ENCODE data around the gene CDH16.
"Not testable (repeated sequence)": the region's sequence is repeated elsewhere in the genome, so short reads cannot be mapped to it uniquely, and the experiment has no call there.

Gene CDH16

GRCh38 chr16:66918803-66919568, at the start of gene CDH16:
Gene CDH16, minus strand, starts transcription at chr16:66918885. Its CDS starts 820 bp downstream, at chr16:66918065.
- TF ChIP-seq Cebpa-rat (IDR thresholded peaks at IDR 0.05), result no peak
- H3K36me3 ChIP-seq, result no peaks in the 10 kb centered on the region
- 0 out of 2 replicates have a peak within 1 kb of the TSS, but pooled peaks have one; percentile 3 for H3K9ac ChIP-seq
- H4K20me1 ChIP-seq, result no peaks in the 10 kb centered on the region
- H3K27ac ChIP-seq, result 0 out of 2 replicates have a peak within 1 kb of the TSS, but pooled peaks have one; percentile 18
- H3K9me3 ChIP-seq, result no peaks in the 10 kb centered on the region
- peak within 1 kb of the TSS; percentile 45 for H3K4me2 ChIP-seq
- 0 out of 2 replicates have a peak, but pooled peaks cover under 1% of the 10 kb centered on the region for H3K27me3 ChIP-seq
- peaks cover 54% of the 10 kb centered on the region for H3K4me1 ChIP-seq
- H3K4me3 ChIP-seq, result no peak within 1 kb of the TSS

- no peaks in the 10 kb centered on the region for H3K36me3 ChIP-seq
- no peak overlapping the region for H3K9ac ChIP-seq
- peaks cover 35% of the 10 kb centered on the region for H3K4me1 ChIP-seq
- H3K4me3 ChIP-seq, result no peak overlapping the region
- no peak overlapping the region for H3K4me2 ChIP-seq
- no peak for TF ChIP-seq Cebpa-rat (IDR thresholded peaks at IDR 0.05)
- no peaks in the 10 kb centered on the region for H4K20me1 ChIP-seq
- H3K9me3 ChIP-seq, result no peaks in the 10 kb centered on the region
- H3K27me3 ChIP-seq, result no peaks in the 10 kb centered on the region
- H3K27ac ChIP-seq, result no peak overlapping the region
Observed at GRCh38 chr16:66964049-66964448, 45.4 kb upstream of the CDH16 start.

DNA sequence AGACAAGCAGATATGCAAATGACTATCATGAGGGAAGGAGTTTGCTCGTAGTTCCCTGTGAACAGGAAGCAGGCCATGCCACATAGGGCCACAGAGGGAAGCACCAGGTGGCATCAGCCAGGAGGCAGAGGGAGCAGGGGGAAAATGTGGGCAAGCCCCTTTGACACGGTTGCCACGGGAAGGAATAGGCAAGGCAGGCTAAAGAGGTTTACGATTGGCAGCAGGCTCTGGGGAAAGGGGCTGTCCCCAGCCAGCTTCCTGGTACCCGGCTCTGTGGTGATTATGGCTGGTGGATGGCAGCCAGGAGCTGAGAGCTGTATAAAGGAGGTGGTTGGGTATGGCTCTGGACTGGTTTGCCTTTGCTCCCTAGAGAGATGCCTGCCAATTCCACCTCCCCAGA, 43.2 kb upstream of the CDH16 start:
- Histone ChIP-seq H3K4me2 (peak overlapping the region; percentile 71), H3K4me1 (peaks cover 42% of the 10 kb centered on the region), H3K27me3 (no peaks in the 10 kb centered on the region), H3K9me3 (no peaks in the 10 kb centered on the region), H3K9ac (0 out of 2 replicates have a peak overlapping the region, but pooled peaks have one; percentile 31), H4K20me1 (no peaks in the 10 kb centered on the region), H3K36me3 (no peaks in the 10 kb centered on the region), H3K4me3 (no peak overlapping the region), H3K27ac (peak overlapping the region; percentile 66)
- no peak for TF ChIP-seq Cebpa-rat (IDR thresholded peaks at IDR 0.05)

DNA sequence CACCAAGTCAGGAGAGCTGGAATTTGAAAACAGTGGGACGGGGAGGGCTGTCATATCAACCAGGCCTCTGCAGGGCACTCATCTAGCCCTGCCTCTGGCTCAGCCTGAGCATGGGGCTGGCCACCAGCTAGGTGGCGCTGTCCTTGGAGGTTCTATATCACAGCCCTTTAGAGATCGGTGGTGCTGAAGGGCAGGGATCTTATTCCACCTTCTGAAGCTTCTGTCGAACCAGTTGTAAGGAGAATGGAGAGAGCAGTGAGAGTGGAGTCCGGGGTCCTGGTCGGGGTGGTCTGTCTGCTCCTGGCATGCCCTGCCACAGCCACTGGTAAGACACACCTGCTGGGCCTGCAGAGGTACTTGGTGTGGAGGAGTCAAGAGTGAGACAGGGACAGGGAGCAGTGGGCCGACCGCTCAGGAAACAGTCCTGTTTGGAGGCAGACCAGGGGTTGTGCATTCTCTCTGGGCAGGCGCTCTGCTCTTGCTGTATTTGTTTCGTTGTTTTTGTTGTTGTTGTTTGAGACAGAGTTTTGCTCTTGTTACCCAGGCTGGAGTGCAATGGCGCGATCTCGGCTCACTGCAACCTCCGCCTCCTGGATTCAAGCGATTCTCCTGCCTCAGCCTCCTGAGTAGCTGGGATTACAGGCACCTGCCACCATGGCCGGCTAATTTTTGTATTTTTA, 42.5 kb upstream of the CDH16 start, which contains the start of gene CES3:
Gene CES3 (plus strand): TSS at position 202 of the 680 bp plus-strand sequence. CDS start 42 bp downstream, at position 244.
- no peak within 1 kb of the TSS for H3K4me3 ChIP-seq
- no peaks in the 10 kb centered on the region for H3K9me3 ChIP-seq
- no peaks in the 10 kb centered on the region for H3K36me3 ChIP-seq
- peak within 1 kb of the TSS; percentile 66 for H3K27ac ChIP-seq
- no peaks in the 10 kb centered on the region for H3K27me3 ChIP-seq
- no peak for TF ChIP-seq Cebpa-rat (IDR thresholded peaks at IDR 0.05)
- H3K4me2 ChIP-seq, result peak within 1 kb of the TSS; percentile 73
- no peaks in the 10 kb centered on the region for H4K20me1 ChIP-seq
- H3K9ac ChIP-seq, result 0 out of 2 replicates have a peak within 1 kb of the TSS, but pooled peaks have one; percentile 31
- peaks cover 42% of the 10 kb centered on the region for H3K4me1 ChIP-seq

GRCh38 chr16:66960270-66960669, 41.6 kb upstream of the CDH16 start:
- Histone ChIP-seq H3K9me3 (no peaks in the 10 kb centered on the region), H3K4me1 (peaks cover 42% of the 10 kb centered on the region), H3K4me2 (peak overlapping the region; percentile 73; the same call in 1 of the 2 replicates), H3K9ac (no peak overlapping the region), H3K27me3 (no peaks in the 10 kb centered on the region), H4K20me1 (no peaks in the 10 kb centered on the region), H3K36me3 (no peaks in the 10 kb centered on the region), H3K4me3 (no peak overlapping the region), H3K27ac (peak overlapping the region; percentile 27; the same call in 1 of the 2 replicates)
- no peak for TF ChIP-seq Cebpa-rat (IDR thresholded peaks at IDR 0.05)

DNA sequence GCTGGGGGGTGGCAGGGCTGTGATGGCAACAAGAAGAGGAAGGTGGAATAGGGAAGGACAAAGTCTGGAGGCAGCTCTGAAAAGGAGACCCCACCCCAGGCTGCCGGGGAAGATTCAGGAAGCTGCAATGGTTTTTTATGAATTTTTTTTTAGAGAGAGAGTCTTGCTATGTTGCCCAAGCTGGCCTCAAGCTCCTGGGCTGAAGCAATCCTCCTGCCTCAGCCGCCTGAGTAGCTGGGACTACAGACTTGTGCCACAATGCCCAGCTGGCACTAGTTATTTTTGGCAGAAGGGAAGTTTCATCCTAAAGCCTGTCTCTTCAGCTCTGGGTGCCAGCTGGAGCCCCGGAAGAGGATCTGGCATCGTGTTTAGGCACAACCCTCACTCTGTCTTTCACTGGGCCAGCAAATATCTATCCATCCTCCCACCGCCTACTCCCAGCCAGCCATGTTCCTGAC, 41.0 kb upstream of the CDH16 start:
- Histone ChIP-seq H3K36me3 (no peaks in the 10 kb centered on the region), H4K20me1 (no peaks in the 10 kb centered on the region), H3K4me3 (no peak overlapping the region), H3K27ac (peak overlapping the region; percentile 27; the same call in 1 of the 2 replicates), H3K4me1 (peaks cover 42% of the 10 kb centered on the region), H3K9me3 (no peaks in the 10 kb centered on the region), H3K4me2 (peak overlapping the region; percentile 73), H3K27me3 (no peaks in the 10 kb centered on the region), H3K9ac (no peak overlapping the region)
- no peak for TF ChIP-seq Cebpa-rat (IDR thresholded peaks at IDR 0.05)

DNA sequence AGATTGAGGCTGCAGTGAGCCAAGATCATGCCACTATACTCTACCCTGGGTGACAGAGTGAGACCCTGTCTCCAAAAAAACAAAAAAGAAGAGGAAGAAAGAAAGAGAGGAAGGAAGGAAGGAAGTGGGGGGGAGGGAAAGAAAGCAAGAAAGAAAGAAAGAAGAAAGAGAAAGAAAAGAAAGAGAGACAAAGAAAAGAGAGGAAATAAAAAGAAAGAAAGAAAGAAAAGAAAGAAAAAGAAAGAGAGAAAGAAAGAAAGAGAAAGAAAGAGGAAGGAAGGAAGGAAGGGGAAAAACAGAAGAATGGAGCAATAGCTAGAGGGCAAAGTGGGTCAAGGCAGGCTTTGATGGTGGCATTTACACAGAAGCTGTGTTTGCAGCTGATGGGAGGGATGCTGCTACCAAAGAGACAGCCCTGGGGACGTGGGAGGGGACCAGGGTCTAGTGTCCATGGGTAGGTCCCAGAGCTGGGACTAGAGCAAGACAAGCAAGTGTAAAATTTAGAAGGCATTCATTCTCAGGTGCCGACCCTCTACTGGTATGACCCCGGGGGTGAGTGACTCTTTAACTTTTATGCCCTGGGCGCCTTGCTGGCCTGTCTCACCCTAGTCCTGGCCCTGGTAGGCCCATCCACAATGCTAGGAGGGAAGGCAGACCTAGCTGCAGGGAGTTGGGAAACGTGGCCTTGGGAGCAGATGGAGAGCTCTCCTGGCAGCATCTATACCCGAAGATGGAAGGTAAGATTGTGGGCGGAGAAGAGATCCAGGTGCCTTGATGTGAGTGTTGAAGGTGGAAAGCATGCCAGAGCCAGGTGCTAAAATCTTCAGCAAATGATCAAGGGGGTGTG, 40.4 kb upstream of the CDH16 start:
- Histone ChIP-seq H3K9me3 (no peaks in the 10 kb centered on the region), H3K4me2 (peak overlapping the region; percentile 73), H3K9ac (no peak overlapping the region), H3K27me3 (no peaks in the 10 kb centered on the region), H3K36me3 (no peaks in the 10 kb centered on the region), H3K27ac (peak overlapping the region; percentile 27; the same call in 1 of the 2 replicates), H4K20me1 (no peaks in the 10 kb centered on the region), H3K4me1 (peaks cover 42% of the 10 kb centered on the region), H3K4me3 (no peak overlapping the region)
- no peak for TF ChIP-seq Cebpa-rat (IDR thresholded peaks at IDR 0.05)

- H3K36me3 ChIP-seq, H3K9me3 ChIP-seq, H3K4me3 ChIP-seq, H3K9ac ChIP-seq, H3K27ac ChIP-seq, H4K20me1 ChIP-seq, H3K4me2 ChIP-seq: not testable (repeated sequence)
- peaks cover 14% of the 10 kb centered on the region for H3K27me3 ChIP-seq
- H3K4me1 ChIP-seq, result peaks cover 26% of the 10 kb centered on the region
Observed at GRCh38 chr16:66956154-66956457, 37.4 kb upstream of the CDH16 start.

DNA sequence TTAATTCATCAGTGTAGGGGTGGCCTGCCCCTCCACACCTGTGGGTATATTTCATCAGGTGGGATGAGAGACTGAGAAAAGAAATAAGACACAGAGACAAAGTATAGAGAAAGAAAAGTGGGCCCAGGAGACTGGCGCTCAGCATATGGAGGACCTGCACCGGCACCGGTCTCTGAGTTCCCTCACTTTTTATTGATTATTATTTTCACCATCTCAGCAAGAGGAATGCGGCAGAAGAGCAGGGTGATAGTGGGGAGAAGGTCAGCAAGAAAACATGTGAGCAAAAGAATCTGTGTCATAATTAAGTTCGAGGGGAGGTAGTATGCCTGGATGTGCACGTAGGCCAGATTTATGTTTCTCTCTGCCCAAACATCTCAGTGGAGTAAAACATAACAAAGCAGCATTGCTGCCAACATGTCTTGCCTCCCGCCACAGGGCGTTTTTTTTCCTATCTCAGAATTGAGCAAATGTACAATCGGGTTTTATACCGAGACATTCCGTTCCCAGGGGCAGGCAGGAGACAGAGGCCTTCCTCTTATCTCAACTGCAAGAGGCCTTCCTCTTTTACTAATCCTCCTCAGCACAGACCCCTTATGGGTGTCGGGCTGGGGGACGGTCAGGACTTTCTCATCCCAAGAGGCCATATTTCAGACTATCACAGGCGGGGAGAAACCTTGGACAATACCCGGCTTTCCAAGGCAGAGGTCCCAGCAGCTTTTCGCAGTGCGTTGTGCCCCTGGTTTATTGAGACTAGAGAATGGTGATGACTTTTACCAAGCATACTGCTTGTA, 36.9 kb upstream of the CDH16 start:
- H3K9me3 ChIP-seq, result not testable (repeated sequence)
- peaks cover 20% of the 10 kb centered on the region for H3K27me3 ChIP-seq

More for the DNA sequence above, 36.9 kb upstream of the CDH16 start:
- peaks cover 20% of the 10 kb centered on the region for H3K4me1 ChIP-seq
- H4K20me1 ChIP-seq, H3K27ac ChIP-seq, H3K36me3 ChIP-seq, H3K4me2 ChIP-seq, H3K4me3 ChIP-seq, H3K9ac ChIP-seq: not testable (repeated sequence)
